ENCODE results near the gene C16orf90. TPM values are rescaled to one million over a fixed set of nuclear protein-coding genes. Genes with fewer than 3 reads are reported as not detected.

The C16orf90 gene
- total and polyA plus RNA-seq, 2 donors (not counting 1 experiment from before 2014, with no cell fraction given), result not detected

- no peaks in the 10 kb centered on the region for H3K4me1 ChIP-seq (ENCODE audit: control insufficient read depth in 2 of 2, insufficient read depth in 2 of 2, low read length in 2 of 2)
- no peaks in the 10 kb centered on the region for H3K4me1 Mint-ChIP-seq
- TF ChIP-seq EZH2 (IDR thresholded peaks at IDR 0.05; ENCODE audit: borderline replicate concordance, insufficient read depth, low read depth, low read length, poor library complexity, severe bottlenecking) (no peak), CTCF (IDR thresholded peaks at IDR 0.05) (no peak)
- intact Hi-C loops (cut with micrococcal nuclease), result no loop called here
- CTCF ChIA-PET, result no interaction called here
- H3K4me3 Mint-ChIP-seq, result no peak overlapping the region
- peaks cover 0 to 71% of the 10 kb centered on the region in 2 experiments for H3K36me3 ChIP-seq (replicated peaks in 1 of 2; ENCODE audit: control extremely low read depth in 1 of 2, control insufficient read depth in 1 of 2, extremely low read depth in 1 of 2, insufficient read depth in 2 of 2, low read length in 1 of 2)
- no peak overlapping the region for H3K27ac ChIP-seq (ENCODE audit: low read length in 2 of 2)
- no peak overlapping the region for H2AFZ ChIP-seq (ENCODE audit: insufficient read depth, low read depth, low read length, poor library complexity, severe bottlenecking)
- 98% methylated on average over 18 of the region's 18 CpGs for WGBS (ENCODE audit: insufficient coverage)
- ATAC-seq (ENCODE audit: low read depth), result no peak
- no peak overlapping the region for H3K9ac ChIP-seq (ENCODE audit: low read length)
- H3K4me2 ChIP-seq (replicated peaks; ENCODE audit: low read depth, low read length, poor library complexity, severe bottlenecking), result no peak overlapping the region
- POLR2A ChIA-PET, result no interaction called here
- H3K27me3 Mint-ChIP-seq, result no peaks in the 10 kb centered on the region
- peaks cover 14% of the 10 kb centered on the region for H4K20me1 ChIP-seq (ENCODE audit: control insufficient read depth, insufficient read depth, low read length, poor library complexity, severe bottlenecking)
- H3K4me3 ChIP-seq (ENCODE audit: control extremely low read depth in 1 of 5, extremely low read depth in 1 of 5, insufficient read depth in 1 of 5, low read depth in 2 of 5, low read length in 4 of 5), result no peak overlapping the region
- no peak for DNase-seq
- no peaks in the 10 kb centered on the region for H3K9me3 Mint-ChIP-seq (ENCODE audit: insufficient read depth)
- H3K79me2 ChIP-seq (ENCODE audit: control insufficient read depth, insufficient read depth, low read length), result peaks cover 11% of the 10 kb centered on the region
- H3K27ac Mint-ChIP-seq, result no peak overlapping the region
- H3K9me3 ChIP-seq (ENCODE audit: control extremely low read depth in 1 of 3, control insufficient read depth in 2 of 3, insufficient read depth in 1 of 3, low read length in 2 of 3), result no peaks in the 10 kb centered on the region
- no peaks in the 10 kb centered on the region for H3K27me3 ChIP-seq (replicated peaks in 1 of 4; ENCODE audit: control extremely low read depth in 1 of 4, control insufficient read depth in 3 of 4, insufficient read depth in 4 of 4, low read length in 3 of 4)
Measured at GRCh38 chr16:3482659-3483241, 12.5 kb downstream of the C16orf90 start.

- intact Hi-C loops (cut with micrococcal nuclease), result no loop called here
- H3K79me2 ChIP-seq (ENCODE audit: control insufficient read depth, insufficient read depth, low read length), result peaks cover 13% of the 10 kb centered on the region
- H3K27ac Mint-ChIP-seq, result no peak overlapping the region
Measured at GRCh38 chr16:3481696-3482658, 13.3 kb downstream of the C16orf90 start.

More at GRCh38 chr16:3481696-3482658, 13.3 kb downstream of the C16orf90 start:
- Mint-ChIP-seq H3K27me3 (no peaks in the 10 kb centered on the region), H3K4me3 (no peak overlapping the region), H3K9me3 (ENCODE audit: insufficient read depth) (no peaks in the 10 kb centered on the region), H3K4me1 (no peaks in the 10 kb centered on the region)
- no peak overlapping the region for H3K4me3 ChIP-seq (ENCODE audit: control extremely low read depth in 1 of 5, extremely low read depth in 1 of 5, insufficient read depth in 1 of 5, low read depth in 2 of 5, low read length in 4 of 5)
- no peaks in the 10 kb centered on the region for H3K4me1 ChIP-seq (ENCODE audit: control insufficient read depth in 2 of 2, insufficient read depth in 2 of 2, low read length in 2 of 2)
- H3K36me3 ChIP-seq (replicated peaks in 1 of 2; ENCODE audit: control extremely low read depth in 1 of 2, control insufficient read depth in 1 of 2, extremely low read depth in 1 of 2, insufficient read depth in 2 of 2, low read length in 1 of 2), result peaks cover 0 to 71% of the 10 kb centered on the region in 2 experiments
- DNase-seq (no peak), ATAC-seq (ENCODE audit: low read depth) (no peak)
- CTCF ChIA-PET, result no interaction called here
- no peak overlapping the region for H2AFZ ChIP-seq (ENCODE audit: insufficient read depth, low read depth, low read length, poor library complexity, severe bottlenecking)
- POLR2A ChIA-PET, result no interaction called here
- no peak for TF ChIP-seq CTCF (IDR thresholded peaks at IDR 0.05)
- no peak for TF ChIP-seq EZH2 (IDR thresholded peaks at IDR 0.05; ENCODE audit: borderline replicate concordance, insufficient read depth, low read depth, low read length, poor library complexity, severe bottlenecking)
- no peak overlapping the region for H3K27ac ChIP-seq (ENCODE audit: low read length in 2 of 2)
- no peak overlapping the region for H3K9ac ChIP-seq (ENCODE audit: low read length)
- no peaks in the 10 kb centered on the region for H3K27me3 ChIP-seq (replicated peaks in 1 of 4; ENCODE audit: control extremely low read depth in 1 of 4, control insufficient read depth in 3 of 4, insufficient read depth in 4 of 4, low read length in 3 of 4)
- H4K20me1 ChIP-seq (ENCODE audit: control insufficient read depth, insufficient read depth, low read length, poor library complexity, severe bottlenecking), result peaks cover 14% of the 10 kb centered on the region
- no peak overlapping the region for H3K4me2 ChIP-seq (replicated peaks; ENCODE audit: low read depth, low read length, poor library complexity, severe bottlenecking)
- no peaks in the 10 kb centered on the region for H3K9me3 ChIP-seq (ENCODE audit: control extremely low read depth in 1 of 3, control insufficient read depth in 2 of 3, insufficient read depth in 1 of 3, low read length in 2 of 3)
- over 99% methylated on average over 19 of the region's 32 CpGs for WGBS (ENCODE audit: insufficient coverage)

All from B cell (primary cell).